ENCODE results near the gene TSPAN15.

DNA sequence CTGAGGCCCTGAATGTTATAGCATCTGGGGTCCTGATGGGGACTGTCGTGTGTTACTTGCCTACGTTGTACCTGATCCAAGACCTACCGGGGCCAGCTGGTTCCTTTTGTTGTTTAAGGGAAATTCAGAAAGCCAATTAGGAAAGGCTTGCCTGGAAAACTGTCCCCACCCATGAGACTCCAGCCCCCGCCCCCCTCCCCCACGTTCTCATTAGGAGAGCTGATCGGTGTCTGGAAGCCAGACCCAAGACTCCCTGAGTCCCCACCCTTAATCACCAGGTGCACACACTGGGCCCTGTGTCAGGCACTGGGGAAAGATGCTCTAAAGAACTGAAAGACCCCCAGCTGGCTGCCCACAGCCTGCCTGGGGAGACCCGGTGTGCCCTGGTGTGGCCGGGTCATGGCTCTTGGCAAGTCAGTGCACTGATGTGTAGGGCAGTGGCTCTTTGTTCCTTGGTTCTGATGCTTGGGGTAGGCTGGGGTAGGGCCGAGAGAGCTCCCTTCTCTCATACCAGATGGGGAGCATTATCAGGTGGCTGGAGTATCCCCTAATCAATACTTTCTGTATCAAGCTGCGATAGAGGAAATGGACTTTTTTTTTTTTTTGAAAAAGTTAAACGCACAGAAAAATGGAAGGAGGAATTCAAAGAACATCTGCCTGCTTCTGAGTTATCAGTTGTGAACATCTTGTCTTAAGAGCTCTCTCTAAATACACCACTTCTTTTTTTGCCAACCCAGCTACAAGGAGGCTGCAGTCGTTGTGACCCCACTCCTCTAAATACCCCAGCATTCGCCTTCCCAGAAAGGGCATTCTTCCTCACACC is 16.9 kb downstream of the TSPAN15 start:
- TF ChIP-seq SUZ12 (IDR thresholded peaks at IDR 0.05; ENCODE audit: extremely low read depth, insufficient read depth, insufficient read length), result no peak
- TF ChIP-seq ZNF274 (IDR thresholded peaks at IDR 0.05; ENCODE audit: low read depth, low read length), result no peak
